Measurements from ENCODE around the gene SMIM17. TPM values are rescaled to one million over a fixed set of nuclear protein-coding genes. Genes with fewer than 3 reads are reported as not detected.

SMIM17 gene
- total and polyA plus RNA-seq, 2 experiments from 2014 or later, result 0.63 TPM; not detected in 1

DNA sequence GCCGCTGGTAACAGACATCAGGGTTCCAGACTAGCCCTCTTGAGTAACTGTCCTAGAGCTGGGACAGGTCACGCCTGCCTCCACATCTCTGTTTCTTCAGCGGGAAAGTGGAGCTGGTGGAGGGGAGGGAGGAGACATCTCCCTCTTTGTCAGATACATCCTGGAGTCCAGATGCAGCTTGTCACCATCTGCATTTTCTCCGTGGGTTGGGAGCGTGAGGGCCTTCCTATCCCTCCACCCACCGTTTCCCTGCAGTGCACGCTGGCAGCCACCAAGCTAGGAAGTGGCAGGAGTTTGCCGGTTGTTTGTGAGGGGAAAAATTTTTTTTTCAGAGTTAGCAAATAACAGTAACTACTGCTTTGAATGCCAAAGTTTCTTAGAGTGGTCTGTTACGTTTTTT lies 20.0 kb upstream of the SMIM17 start:
- Histone ChIP-seq H3K27ac (ENCODE audit: low read depth) (no peak overlapping the region), H3K27me3 (ENCODE audit: insufficient read depth) (no peaks in the 10 kb centered on the region), H3K36me3 (ENCODE audit: insufficient read depth) (no peaks in the 10 kb centered on the region), H3K4me3 (no peak overlapping the region), H3K9me2 (ENCODE audit: insufficient read depth) (no peaks in the 10 kb centered on the region), H3K79me2 (replicated peaks; ENCODE audit: insufficient read depth) (no peaks in the 10 kb centered on the region; the same call in 1 of the 2 replicates), H3K4me1 (ENCODE audit: insufficient read depth) (no peaks in the 10 kb centered on the region), H3K4me2 (no peak overlapping the region), H2AFZ (no peak overlapping the region), H4K20me1 (replicated peaks; ENCODE audit: insufficient read depth) (no peaks in the 10 kb centered on the region), H3F3A (replicated peaks; ENCODE audit: low read depth) (no peaks in the 10 kb centered on the region)
- DNase-seq (ENCODE audit: low spot score) (no peak), ATAC-seq (no peak)
- peaks cover 88% of the 10 kb centered on the region for H3K9me3 Mint-ChIP-seq
- peaks cover 80% of the 10 kb centered on the region for H3K36me3 Mint-ChIP-seq (ENCODE audit: low read depth)
- no peak overlapping the region for H3K4me3 Mint-ChIP-seq
- H3K27me3 Mint-ChIP-seq (ENCODE audit: insufficient read depth, low read depth, poor library complexity), result peaks cover 6% of the 10 kb centered on the region
- no peaks in the 10 kb centered on the region for H3K4me1 Mint-ChIP-seq
- H3K27ac Mint-ChIP-seq, result no peak overlapping the region
- TF ChIP-seq REST (IDR thresholded peaks at IDR 0.05; ENCODE audit: unreplicated experiment) (no peak), STAT1 (IDR thresholded peaks at IDR 0.05; ENCODE audit: unreplicated experiment) (no peak), ZNF114 (CRISPR knock-in tag; IDR thresholded peaks at IDR 0.05) (no peak), EZH2 (IDR thresholded peaks at IDR 0.05; ENCODE audit: low read depth, unreplicated experiment) (no peak), EZH2phosphoT487 (IDR thresholded peaks at IDR 0.05; ENCODE audit: unreplicated experiment) (no peak), ETS1 (IDR thresholded peaks at IDR 0.05) (no peak)

- Histone ChIP-seq H3K9me2 (ENCODE audit: insufficient read depth) (no peaks in the 10 kb centered on the region), H3K36me3 (ENCODE audit: insufficient read depth) (no peaks in the 10 kb centered on the region), H3K4me1 (ENCODE audit: insufficient read depth) (no peaks in the 10 kb centered on the region), H3K4me2 (no peak overlapping the region), H3K27ac (ENCODE audit: low read depth) (no peak overlapping the region), H3K79me2 (replicated peaks; ENCODE audit: insufficient read depth) (no peaks in the 10 kb centered on the region), H3F3A (replicated peaks; ENCODE audit: low read depth) (no peaks in the 10 kb centered on the region), H4K20me1 (replicated peaks; ENCODE audit: insufficient read depth) (no peaks in the 10 kb centered on the region), H2AFZ (no peak overlapping the region), H3K4me3 (no peak overlapping the region), H3K27me3 (ENCODE audit: insufficient read depth) (no peaks in the 10 kb centered on the region)
- Mint-ChIP-seq H3K27me3 (ENCODE audit: insufficient read depth, low read depth, poor library complexity) (peaks cover 8% of the 10 kb centered on the region), H3K36me3 (ENCODE audit: low read depth) (peaks cover 75% of the 10 kb centered on the region), H3K9me3 (peaks cover 91% of the 10 kb centered on the region), H3K27ac (no peak overlapping the region), H3K4me3 (no peak overlapping the region), H3K4me1 (no peaks in the 10 kb centered on the region)
- ATAC-seq (no peak), DNase-seq (ENCODE audit: low spot score) (no peak)
- TF ChIP-seq, protein P1, sequence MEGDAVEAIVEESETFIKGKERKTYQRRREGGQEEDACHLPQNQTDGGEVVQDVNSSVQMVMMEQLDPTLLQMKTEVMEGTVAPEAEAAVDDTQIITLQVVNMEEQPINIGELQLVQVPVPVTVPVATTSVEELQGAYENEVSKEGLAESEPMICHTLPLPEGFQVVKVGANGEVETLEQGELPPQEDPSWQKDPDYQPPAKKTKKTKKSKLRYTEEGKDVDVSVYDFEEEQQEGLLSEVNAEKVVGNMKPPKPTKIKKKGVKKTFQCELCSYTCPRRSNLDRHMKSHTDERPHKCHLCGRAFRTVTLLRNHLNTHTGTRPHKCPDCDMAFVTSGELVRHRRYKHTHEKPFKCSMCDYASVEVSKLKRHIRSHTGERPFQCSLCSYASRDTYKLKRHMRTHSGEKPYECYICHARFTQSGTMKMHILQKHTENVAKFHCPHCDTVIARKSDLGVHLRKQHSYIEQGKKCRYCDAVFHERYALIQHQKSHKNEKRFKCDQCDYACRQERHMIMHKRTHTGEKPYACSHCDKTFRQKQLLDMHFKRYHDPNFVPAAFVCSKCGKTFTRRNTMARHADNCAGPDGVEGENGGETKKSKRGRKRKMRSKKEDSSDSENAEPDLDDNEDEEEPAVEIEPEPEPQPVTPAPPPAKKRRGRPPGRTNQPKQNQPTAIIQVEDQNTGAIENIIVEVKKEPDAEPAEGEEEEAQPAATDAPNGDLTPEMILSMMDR (conservative IDR thresholded peaks at IDR 0.05; ENCODE audit: low read depth in 2 of 2), result no peak
- TF ChIP-seq ETS1 (IDR thresholded peaks at IDR 0.05) (no peak), CREB1 (CRISPR knock-in tag; IDR thresholded peaks at IDR 0.05; ENCODE audit: low read depth) (no peak), POLR2AphosphoS5 (IDR thresholded peaks at IDR 0.05; ENCODE audit: low read depth) (no peak), ZNF331 (CRISPR knock-in tag; IDR thresholded peaks at IDR 0.05; ENCODE audit: low read depth) (no peak), STAT1 (IDR thresholded peaks at IDR 0.05; ENCODE audit: unreplicated experiment) (no peak), JUNB (IDR thresholded peaks at IDR 0.05; ENCODE audit: unreplicated experiment) (no peak), NANOG (IDR thresholded peaks at IDR 0.05; ENCODE audit: borderline replicate concordance) (no peak)
Measured at GRCh38 chr19:56625708-56626107, 17.3 kb upstream of the SMIM17 start.

Data from GM23338 (cell line).